GM12873 (cell line): ENCODE results near the gene KRT76.

Experiments
- TF ChIP-seq, protein P1 (sequence below): IDR thresholded peaks from 2 replicates; pipeline ENCODE4 v1.5.1; 2012; ENCODE audit warnings: low read depth, mild to moderate bottlenecking, moderate library complexity, low read length, control low read depth; ENCODE audit not compliant: insufficient read depth; ENCODE audit errors: missing control alignments

KRT76 gene

DNA sequence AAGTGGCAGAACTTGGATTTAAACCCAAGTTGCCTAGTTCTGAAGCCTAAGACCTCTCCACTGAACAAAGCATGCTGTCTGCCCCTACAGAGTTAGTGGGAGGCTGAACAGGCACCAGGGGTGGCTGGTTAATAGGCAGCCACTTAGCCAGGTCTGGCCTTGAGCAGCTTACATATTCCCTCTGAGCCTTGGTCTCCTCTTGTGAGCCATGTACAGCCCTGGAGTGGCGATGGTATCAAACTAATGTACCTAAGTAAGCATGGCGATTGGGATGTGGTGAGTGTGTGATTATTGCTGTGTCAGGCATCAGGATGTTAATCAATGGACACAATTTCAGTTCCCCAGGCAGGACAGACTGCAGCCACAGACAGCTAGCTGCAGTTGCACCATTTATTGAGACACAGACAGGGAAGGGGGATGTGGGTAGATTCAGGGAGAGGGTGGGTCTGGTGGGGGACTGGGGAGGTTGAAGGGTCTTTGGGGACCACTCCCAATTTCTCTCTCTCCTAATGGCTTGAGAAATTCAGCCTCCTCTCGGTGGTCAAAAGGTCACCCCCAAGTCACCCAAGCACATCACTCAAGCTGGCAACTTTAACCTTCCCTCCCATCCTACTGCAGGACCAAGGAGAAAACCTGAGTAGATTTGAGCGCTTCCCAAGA is 44.1 kb upstream of the KRT76 start:
- TF ChIP-seq, protein P1, sequence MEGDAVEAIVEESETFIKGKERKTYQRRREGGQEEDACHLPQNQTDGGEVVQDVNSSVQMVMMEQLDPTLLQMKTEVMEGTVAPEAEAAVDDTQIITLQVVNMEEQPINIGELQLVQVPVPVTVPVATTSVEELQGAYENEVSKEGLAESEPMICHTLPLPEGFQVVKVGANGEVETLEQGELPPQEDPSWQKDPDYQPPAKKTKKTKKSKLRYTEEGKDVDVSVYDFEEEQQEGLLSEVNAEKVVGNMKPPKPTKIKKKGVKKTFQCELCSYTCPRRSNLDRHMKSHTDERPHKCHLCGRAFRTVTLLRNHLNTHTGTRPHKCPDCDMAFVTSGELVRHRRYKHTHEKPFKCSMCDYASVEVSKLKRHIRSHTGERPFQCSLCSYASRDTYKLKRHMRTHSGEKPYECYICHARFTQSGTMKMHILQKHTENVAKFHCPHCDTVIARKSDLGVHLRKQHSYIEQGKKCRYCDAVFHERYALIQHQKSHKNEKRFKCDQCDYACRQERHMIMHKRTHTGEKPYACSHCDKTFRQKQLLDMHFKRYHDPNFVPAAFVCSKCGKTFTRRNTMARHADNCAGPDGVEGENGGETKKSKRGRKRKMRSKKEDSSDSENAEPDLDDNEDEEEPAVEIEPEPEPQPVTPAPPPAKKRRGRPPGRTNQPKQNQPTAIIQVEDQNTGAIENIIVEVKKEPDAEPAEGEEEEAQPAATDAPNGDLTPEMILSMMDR, result no peak

DNA sequence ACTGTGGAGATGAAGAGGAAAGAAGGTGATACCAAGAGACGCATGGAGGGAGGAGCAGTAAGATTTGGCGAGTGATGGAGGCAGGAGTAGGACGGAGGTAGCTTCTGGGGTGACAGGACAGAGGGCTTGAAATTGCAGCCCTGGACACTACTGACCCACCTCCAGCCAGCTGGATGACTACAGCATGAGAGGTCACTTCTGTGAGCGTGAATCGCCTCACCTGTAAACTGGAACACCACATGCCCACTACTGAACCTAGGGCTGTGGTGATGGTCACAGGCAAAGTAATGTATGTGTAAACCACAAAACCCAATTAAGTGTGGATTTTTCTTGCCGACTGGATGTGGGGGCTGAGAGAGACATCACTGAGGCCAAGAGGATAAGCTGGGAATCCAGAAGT is 43.4 kb upstream of the KRT76 start:
- TF ChIP-seq, protein P1, result no peak

DNA sequence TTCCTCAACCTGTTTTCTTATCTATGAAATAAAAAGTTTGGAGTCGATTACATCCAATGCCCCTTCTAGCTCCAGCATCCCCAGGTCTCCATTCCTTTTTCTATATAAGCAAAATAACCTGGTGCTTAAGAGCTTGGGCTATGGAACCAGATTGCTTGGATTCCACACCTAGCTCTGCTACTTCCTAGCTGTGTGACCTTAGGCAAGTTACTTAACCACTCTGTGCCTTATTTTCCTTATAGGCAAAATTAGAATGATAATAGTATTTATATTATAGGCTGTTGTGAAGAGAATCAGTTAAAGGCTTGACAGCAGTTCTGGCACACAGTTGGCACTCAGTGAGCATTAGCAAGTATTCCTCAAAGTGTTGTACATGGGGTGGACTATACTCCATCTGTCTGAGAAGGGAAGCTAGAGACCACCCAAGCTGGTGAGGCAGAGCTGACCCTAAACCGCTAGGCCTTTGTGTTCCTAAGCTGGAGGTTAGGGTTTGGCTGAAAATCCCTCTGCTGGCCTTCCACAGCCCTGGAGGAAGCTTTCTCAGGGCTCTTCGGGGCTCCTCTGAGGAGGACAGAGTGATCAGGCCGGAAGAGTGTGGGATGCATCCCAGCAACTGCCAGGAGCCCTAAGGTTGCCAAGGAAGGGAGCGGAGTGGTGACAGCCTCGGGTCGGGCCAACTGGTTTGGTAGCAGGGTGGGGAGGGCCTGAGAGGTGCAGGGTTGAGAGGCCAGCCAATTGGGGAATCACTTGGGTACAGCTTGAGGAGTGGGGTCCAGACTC is 42.8 kb upstream of the KRT76 start:
- TF ChIP-seq, protein P1, result no peak

DNA sequence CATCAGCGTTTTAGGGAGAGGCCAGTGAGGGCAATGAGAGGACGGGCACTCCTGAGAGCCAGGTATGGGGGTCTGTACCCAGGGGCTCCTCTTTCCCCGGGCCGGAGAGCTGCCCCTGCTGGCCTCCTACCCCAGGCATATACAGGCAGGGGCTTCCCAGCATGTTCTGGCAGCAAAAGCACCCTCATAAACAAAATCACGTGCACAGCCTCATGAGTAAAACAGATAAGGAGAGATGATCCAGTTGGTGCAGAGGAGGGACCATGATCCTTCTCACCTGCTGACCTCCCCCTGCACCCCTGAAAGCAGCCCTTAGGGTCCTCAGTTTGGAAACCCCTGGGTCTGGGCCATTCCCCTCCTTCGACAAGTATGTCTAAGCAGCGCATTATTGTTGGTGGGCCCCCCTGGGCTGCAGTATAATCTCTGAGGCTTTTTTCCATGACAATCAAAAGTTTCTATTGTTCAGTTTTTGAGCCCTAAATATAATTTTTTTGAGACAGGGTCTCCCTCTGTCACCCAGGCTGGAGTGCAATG is 41.8 kb upstream of the KRT76 start:
- TF ChIP-seq, protein P1, result no peak

DNA sequence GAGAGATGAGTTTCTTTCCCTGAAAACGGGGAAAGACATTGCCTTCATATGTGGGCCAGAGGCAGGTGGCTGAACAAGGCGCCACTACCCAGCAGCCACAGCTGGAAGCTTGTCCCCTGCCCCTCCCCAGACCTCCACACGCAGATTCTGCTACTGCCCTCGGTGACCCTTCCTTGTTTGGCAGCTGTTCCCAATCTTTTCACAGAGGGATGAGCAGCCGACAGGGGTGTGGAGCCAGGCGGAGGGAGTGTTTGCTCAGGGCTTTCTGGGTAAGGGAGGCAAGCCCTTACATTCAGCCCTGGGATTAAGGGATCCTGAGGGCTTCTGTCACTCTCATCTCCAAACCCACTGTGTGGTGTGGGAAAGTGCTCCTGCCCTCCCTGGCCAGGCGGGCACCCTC is 41.2 kb upstream of the KRT76 start:
- TF ChIP-seq, protein P1, result no peak

DNA sequence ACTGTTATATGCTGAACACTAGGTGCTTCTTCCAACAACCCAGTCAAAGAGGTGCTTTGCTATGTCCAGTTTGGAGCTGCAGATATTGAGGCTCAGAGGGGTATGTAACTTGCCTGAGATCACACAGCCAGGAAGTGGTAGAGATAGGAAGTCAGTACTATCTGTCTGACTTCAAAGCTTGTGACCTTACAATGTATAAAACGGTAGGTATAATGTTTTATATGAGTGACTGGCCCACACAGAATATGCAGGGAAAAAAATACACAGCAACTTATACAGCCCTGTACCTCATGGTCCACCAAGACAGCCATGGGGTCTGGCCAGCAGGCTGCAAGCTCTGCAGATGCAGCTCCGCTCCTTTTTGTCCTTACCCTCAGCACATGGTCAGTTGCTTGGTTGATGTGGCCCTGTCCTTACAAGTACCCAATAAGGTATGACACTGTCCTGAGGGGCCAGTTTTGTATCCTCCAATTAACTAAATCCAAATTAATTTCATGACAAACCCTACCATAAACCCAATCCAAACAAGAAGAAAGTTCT is 40.6 kb upstream of the KRT76 start:
- TF ChIP-seq, protein P1, result no peak

DNA sequence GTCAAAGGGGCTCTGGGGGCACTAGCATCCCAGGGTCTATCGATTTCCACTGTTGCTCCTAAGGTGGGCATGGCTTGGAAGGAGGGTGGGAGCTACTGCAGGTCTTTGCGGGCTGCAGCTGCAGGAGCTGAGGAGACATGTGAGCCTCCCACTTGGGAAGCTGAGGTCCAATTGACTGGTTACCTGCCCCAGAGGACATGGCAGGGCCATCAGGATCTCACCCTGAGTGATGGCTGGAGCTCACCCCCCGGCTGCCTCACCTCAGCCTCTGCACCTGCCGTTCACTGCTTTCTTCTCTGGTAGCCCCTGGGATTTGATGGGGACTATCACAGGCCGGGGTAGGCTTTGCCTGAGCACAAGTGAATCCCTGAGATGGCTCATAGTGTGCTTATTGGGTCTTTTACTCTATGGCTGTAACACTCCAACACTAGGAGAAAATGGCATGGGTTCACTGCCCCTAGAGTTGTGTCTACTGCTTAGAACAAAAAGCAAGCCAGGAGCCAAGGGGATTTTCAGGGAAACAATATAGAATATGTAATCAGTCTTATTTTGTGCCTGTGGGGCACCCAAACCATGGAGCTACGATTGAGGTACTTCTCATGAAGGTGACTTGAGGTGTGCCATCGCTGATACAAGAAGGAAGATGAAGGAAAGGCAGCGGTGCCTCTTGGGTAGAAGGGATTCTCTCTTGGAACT is 40.0 kb upstream of the KRT76 start:
- TF ChIP-seq, protein P1, result no peak
